Amygdala (tissue), 56 donors: ENCODE results near the gene ORMDL3.
"Not testable (repeated sequence)": the region's sequence is repeated elsewhere in the genome, so short reads cannot be mapped to it uniquely, and the experiment has no call there.

ENCODE experiments used
- DNase-seq, 56 donors: peaks; one replicate each; lab custom pipeline; 2025; lab: John Stamatoyannopoulos, UW

The ORMDL3 gene

DNA sequence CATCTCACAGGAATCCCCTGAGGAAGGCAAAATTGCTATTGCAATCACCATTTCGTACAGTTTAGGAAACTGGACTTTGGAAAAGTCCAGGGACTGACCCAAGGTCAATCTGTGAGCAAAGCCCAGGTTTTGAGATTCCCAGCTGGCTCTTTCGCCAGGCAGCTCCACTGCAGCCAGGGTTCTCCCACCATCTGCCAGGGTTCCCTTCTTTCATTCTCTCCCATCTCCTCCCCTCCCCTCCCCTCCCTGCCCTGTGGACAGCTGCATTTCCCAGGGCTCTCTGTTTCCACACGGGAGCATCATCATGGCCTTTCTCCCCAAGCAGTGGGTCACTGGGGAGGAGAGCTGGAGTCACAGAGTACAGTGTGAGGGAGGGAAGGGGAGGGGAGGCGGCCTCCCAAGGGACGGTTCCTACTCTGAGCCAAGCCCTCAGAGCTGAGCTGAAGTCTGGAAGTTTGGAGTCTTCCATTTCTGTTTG, 23.5 kb upstream of the ORMDL3 start:
- no peak for DNase-seq

DNA sequence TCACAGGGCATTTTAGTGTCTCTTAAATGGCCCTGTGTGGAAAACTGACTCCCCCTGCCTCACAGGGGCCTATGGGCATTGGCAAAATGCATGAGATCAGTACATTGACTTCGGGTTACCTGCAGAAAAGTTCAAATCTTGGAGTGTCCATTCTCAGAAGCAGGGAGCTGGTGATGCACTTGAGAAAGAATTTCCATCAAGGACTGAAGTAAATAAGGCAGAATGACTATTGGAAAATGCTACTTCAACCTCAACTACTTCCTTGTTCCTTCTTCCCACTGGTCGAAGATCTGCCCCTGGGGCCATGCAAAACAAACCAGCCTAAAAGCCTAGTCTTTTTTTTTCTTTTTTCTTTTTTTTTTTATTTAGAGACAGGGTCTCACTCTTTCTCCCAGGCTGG, 21.6 kb upstream of the ORMDL3 start:
- DNase-seq = no peak

DNA sequence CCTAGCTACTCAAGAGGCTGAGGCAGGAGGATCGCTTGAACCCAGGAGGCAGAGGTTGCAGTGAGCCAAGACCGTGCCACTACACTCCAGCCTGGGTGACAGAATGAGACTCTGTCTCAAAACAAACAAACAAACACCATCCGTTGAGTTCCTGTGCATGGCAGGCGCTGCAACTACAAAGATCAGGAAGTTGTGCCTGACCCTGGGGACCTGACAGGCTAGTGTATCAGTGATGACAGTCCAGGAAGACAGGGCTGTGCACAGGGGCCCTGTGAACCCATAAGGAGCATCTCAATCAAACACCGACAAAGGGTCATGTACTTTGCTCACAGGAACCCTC, 21.1 kb upstream of the ORMDL3 start:
- DNase-seq = not testable (repeated sequence)

DNA sequence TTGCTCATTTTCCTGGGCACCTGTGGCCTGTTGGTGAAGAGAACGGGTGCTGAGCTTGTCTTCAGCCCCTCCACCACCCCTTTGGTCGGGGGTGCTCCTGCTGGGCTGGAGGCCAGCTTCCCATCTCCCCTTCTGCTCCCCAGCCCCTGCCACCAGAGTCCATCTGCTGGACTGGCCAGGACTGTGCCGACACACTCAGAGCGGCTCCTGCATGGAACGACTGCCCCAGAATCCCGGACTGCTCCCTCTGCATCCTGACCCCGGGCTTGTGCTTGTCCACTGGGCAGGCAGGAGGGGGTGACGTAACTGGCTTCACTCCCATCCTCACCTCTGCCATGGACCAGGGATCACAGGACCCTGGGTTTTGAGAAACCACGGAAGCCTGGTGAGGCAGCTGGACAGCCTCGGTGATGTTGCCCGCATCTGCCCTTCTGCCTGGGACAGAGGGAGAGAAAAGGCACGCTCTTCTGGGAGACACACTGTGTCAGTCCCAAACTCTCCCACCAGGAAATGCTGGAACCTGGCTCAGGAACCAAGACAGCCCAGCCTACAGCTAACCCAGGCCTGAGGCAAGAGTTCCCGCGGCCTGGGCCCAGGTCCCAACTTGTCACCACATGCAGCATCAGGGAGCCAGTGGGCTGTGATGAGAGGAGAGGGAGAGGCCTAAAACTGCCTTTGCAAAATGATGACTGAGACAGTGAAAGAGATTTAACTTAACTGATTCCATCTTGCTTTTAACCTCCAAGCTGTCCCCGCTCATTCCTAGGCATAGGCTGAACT, 19.3 kb upstream of the ORMDL3 start:
- no peak for DNase-seq

DNA sequence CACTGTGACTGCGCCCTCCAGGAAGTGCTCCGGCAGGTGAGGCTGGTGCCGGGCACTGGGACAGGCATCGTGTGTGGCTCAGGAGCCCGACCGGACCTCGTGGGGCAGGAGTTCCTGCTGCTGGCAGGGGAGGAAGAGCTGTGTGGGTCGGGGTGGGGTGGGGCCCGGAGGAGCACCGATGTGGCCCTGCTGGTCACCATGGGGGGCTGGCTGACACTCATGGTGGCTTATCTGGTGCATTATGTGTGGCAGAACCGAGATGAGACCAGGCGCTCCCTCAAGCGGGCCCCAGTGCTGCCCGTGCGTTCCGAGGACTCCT, 17.0 kb upstream of the ORMDL3 start:
- no peak for DNase-seq

DNA sequence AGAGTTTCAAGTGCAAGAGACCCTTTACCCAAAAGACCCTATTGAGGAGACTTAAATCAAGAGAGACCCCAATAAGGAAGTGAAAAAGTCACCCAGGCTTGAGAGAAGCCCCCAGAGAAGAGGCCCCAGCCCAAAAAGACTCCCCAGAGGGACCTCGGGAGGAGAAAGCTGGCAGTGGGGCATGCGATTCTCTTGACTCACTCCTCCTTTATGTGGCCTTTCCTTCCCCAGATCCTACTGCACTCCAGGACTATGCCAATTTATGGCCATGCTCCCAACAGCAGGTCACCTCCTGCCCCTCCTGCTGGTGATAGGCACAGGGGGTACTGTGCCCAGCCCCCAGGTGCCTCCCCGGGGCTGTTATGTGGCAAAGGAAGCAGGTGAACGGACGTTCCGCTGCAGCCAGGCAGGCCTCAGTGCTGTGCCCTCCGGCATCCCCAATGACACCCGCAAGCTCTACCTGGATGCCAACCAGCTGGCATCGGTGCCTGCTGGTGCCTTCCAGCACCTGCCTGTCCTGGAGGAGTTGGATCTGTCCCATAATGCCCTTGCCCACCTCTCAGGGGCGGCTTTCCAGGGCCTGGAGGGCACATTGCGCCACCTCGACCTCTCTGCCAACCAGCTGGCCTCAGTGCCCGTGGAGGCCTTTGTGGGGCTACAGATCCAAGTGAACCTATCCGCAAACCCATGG, 16.4 kb upstream of the ORMDL3 start:
- DNase-seq = no peak

DNA sequence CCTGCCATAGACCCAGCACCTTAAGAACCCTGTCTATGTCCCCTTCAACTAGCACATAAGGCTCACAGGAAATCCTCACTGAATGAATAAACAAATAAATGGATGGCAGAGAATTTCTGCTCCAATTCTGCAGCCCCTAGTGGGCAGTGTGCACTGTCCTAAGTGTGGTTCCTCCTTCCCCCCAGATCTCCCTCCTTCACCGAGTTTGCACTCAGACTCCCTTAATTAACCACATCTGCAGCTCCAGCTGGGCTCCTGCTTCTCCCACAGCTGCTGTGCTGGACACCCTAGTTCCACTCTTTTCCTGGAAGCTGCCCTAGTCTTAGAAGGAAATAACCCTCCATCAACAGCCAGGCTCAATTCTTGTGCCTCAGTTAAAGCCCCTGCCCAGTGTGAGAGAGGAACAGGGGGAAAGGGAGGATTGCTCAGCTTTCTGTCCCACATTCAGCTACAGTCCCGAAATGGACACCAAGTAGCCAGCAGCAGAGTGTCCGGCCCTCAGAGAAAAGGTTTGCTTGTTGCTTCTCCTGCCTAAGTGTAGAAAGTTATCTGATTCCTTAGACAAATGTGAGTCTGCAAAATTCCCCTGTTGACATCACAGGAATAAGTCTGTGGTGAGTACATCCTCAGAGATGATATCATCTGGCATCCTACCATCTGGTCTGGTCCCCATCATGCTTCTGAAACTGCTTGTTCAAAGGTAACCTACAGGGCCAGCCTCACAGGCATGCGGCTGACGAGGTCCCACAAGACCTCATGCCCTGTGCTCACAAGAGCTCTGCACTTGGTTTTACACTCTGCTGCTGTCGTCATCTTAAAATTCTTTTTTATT, 12.4 kb upstream of the ORMDL3 start:
- no peak for DNase-seq

DNA sequence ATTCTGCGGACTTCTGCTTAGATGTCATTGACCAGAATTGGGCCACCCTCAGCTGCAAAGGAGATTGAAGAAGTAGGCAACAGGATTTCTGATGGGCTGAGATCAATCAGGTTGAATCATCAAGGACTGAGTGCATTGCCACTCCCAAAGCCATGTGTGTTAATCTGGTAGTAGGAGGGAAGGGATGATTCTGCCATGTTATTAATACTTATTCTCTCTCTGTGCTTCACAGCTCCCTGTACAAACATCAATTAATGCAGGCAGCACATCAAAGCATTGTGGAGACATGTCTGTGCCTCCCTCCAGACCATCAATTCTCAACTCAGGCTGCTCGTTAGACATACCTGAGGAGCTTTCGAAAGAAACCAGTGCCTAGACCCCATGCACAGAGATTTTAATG, 11.7 kb upstream of the ORMDL3 start:
- DNase-seq = no peak

DNA sequence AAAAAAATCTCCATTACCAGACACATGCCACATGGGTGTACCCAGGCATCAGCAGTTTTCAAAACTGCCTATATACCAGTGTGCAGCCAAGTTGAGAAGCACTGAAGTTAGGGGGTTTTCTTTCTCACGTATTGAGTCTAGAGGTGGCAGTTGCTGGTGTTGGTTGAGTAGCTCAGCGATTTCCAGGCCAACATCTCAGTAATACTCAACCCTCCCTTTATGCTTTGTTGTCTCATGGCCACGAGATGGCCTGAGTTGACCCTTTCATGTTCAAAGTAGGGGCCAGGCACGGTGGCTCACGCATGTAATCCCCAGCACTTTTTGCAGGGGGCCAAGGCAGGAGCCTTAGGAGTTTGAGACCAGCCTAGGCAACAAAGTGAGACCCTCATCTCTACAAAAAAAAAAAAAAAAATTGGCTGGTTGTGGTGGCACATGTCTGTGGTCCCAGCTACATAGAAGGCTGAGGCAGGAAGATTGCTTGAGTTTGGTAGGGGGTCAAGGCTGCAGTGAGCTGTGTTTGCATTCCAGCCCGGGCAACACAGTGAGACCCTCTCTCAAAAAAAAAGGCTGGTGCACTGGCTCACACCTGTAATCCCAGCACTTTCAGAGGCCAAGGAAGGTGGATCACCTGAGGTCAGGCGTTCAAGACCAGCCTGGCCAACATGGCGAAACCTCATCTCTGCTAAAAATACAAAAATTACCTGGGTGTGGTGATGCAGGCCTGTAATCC, 10.9 kb upstream of the ORMDL3 start:
- no peak for DNase-seq

DNA sequence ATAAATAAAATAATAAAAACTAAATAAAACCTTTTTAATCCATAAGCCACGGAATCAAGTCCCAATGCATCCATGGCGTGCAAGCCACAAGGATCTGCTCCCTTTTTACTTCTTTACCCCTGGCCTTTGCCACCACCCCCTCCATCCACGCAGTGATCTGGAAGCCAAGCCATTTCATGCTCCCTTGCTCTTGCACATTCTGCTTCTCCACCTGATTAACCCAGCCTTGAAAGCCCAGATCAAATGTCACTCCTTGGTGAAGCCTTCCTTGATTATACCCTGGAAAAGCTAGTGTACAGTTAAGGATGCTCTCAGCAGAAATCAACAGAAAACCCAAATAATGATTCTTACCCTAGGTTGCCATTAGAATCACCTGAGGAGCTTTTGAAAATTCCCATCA, 10.0 kb upstream of the ORMDL3 start:
- no peak for DNase-seq

DNA sequence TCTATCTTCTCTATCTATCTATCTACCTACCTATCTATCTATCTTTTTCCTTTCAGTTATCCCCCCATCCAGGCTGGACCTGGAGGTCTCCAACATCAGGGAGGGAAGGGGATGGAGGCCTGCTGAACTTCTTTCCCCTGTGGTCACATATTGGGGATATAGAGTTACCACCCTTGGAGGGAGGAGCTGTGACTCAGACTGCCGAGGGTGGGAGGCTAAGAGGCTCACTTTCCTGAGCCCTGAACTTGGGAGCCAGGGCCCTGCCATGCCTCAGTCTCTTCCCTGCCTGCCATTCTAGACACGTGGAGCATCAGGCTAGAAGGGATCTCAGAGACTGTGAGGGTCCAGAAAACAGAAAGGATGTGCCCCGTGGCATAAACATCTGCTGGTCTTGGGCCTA, 8.5 kb upstream of the ORMDL3 start:
- no peak for DNase-seq

DNA sequence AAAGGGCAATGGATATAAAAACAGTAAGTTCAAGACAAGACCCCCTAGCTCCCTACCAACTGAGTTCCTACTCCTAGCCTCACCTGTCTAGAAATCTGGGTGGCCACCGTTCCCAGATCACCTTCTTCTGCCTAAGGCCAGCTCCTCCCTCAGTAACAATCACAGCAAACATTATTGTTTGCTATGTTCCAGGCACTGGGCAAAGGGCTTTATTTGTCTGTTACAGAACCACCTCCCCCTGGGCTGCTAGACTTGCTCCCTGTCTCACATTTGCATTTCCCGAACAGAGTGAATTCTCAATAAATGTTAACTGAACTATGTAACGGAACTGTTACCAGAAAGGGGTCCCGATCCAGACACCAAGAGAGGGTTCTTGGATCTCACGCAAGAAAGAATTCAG, 6.9 kb upstream of the ORMDL3 start:
- no peak for DNase-seq

DNA sequence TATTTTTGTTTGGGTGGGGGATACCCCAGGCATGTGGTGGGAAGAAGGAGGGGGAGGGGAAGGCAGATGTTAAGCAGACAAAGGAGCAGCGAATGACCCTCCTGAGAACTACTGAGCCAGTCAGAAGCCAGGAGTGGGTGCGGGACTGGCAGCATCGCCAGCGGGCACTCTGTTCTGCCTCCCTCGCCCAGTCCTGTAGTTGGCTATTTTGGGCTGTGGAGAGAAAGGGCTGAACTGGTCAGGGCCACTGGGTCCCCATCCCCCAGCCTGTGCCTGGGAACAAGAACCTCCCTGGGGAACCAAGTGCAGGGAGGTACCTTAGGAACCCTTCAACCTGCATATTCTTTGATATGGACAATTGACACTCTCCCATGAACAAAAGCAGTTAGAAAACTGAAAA, 6.5 kb upstream of the ORMDL3 start:
- DNase-seq = peak in 2 of 56 donors; percentile 25

DNA sequence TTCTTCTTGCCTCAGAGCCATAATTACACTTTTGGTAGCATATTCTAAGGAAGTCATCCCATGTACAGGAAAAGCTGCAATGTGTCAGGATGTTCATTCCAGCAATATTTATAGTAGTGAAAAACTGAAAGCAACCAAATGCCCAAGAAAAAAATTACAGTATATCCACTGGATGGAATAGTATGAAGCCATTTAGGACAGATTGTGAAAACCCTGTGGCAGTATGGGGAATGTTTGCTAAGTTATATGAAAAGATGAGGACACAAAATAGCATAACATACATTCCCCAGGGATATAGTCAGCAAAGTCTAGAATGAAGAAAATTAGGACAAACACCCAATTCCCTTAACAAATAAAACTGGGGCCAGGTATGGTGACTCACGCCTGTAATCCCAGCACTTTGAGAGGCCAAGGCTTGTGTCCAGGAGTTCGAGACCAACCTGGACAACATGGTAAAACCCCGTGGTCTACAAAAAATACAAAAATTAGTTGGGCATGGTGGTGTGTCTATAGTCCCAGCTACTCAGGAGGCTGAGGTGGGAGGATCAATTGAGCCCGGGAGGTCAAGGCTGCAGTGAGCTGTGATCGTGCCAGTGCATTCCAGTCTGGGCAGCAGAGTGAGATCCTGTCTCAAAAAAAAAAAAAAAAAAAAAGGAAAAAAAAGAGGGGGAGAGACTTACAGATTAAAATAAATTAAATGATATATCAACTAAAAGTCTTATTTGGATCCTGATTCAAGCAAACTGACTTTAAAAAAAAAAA, 2.4 kb upstream of the ORMDL3 start:
- DNase-seq = no peak

DNA sequence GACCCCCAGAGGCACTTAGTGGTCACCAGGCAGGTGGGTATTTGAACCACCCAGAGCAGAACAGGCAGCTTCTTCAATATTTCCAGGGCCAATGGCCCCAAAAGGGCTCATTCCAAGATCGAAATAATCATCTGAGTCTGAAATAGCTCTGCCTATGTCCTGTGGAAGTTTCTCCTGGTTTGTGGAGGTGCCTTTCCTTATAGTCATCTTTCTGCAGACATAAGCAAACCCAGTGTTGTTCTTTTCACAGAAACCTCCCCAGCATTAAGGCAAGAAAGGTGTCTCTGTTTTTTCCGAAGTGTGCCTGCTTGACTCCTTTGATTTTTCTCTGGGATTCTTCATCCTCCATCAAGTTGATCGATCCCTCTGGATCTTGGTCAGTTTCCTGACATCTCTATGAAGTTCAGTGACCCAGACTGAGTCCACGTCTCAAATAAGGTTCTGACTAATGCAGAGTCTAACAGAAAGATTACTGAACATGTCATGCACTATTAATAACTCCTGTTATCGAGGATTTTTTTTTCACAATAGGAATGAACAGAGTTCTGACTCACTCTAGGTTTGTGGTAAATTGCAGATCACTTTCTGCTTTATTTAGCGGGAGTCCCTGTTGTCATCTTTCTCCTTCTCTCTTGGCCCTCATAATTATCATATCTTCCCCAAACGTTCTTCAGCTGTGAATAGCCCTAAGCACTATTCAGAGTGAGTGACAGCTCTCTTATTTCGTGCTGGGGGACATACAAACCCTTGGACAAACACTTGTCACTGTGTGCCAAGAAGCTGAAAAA, 1.7 kb upstream of the ORMDL3 start:
- DNase-seq = peak in 1 of 56 donors; percentile 10

DNA sequence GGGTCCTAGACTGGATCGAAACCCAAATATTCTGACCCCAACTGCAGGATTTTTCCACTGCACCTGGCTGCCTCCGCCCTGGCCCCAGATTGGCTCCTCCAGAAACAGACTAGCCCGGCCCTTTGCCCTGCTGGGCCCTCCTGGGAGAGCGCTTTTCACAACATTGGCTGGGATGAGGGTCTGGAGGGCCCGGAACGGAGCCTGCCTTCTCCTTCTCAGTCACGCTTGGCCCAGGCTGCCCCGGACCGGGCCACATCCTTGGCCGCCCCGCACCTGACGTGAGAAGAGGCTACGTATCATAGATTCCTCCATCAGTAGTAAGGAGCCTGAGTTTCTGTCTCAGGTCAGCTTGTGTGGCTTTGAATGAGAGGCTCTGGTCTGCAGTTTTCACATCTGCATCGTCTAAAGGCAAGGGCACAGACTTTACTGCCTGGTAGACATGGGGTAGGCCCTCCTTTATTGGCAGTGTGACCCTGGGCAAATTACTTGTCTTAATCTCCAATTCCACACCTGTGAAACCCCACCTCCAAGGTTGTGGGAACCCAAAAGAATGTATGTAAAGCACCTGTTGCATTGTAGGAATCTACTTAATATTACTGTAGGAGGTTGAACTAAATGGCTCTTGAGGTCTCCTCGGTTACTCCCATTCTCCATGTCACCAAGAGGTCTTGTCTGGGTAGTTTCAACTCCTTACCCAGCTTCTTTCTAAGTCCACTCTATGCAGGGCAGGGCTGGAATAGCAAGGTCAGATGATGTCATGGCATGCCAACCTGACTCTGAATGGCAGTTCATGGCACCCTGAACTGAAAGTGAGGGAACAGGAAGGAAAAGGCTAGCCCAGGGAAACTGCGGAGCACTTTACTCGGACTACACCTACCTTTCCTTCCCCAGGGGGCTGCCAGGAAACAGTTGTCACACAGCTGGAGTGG, 792 bp upstream of the ORMDL3 start:
- peak in 12 of 56 donors; percentile 10 to 60 (median 45) for DNase-seq

DNA sequence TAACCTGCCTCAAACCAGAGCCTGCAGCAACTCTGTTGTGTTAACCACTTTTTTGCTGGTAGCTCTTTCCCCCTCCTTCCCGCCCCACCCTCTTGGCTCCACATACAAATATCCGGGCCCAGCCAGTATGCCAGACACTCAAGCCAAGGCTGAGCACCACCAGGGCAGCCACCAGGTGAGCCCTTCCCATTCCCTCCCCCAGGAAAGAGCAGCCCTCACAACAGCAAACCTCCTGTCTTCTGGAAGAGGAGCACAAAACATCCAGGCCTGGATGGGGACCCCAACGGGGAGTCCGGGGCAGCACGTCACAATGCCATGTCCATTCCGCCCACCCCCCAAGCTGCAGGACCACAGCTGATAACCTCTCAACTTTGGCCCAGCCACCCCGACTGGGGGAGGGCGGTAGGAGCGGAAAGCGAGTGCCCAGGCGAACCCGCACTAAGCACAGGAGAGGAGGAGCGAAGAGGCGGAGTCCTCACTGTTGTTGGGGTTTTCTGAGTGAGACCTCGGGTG, 757 bp downstream of the ORMDL3 start:
- DNase-seq = peak in 6 of 56 donors; percentile 25 to 47 (median 42)

DNA sequence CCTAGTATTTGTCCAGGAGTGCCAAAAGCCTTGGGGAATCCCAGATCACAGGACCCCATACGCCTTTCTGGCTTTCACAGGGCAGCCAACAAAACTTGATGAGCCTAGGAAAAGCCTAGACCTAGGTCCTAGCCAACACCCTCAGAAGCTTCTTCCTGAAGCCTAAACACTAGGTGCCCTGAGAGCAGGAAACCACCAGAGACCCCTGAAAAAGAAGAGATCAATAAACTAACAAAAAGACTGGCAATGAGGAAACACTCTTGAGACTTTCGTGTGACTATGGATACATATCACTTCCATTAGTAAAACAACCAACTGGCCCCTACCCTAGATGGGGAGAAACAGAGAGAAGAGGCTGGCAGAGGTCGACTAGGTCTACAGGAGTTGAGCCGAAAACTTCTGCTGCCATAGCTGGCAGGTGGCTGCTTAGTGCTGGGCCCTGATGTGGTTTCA, 1.2 kb downstream of the ORMDL3 start:
- DNase-seq = no peak
